ENCODE data around the gene ACAP3. TPM values are rescaled to one million over a fixed set of nuclear protein-coding genes. Genes with fewer than 3 reads are reported as not detected.

Gene ACAP3
- total and polyA plus RNA-seq, 4 donors = 2.7 to 24.8 (median 15.0) TPM

- H3K36me3 ChIP-seq (ENCODE audit: control insufficient read depth in 4 of 4, insufficient read depth in 3 of 4, low read depth in 1 of 4, low read length in 3 of 4) = peaks cover 13 to 38% (median 17%) of the 10 kb centered on the region in 4 donors
These were observed 52.7 kb downstream of the ACAP3 start for GRCh38 chr1:1255078-1255477.

More at GRCh38 chr1:1255078-1255477, 52.7 kb downstream of the ACAP3 start:
- no peaks in the 10 kb centered on the region for H3K27me3 ChIP-seq (ENCODE audit: control insufficient read depth in 4 of 4, insufficient read depth in 4 of 4, low read length in 3 of 4)
- TF ChIP-seq YY1 (IDR thresholded peaks at IDR 0.05) (no peak), RAD21 (IDR thresholded peaks at IDR 0.05) (no peak), TAF1 (conservative IDR thresholded peaks at IDR 0.05) (no peak), RXRA (IDR thresholded peaks at IDR 0.05) (no peak), CTCF (IDR thresholded peaks at IDR 0.05; ENCODE audit: low read depth, low read length, missing input control) (no peak), SP1 (IDR thresholded peaks at IDR 0.05) (no peak), EGR1 (IDR thresholded peaks at IDR 0.05; ENCODE audit: low read depth in 2 of 2) (no peak), JUND (IDR thresholded peaks at IDR 0.05) (no peak), ZBTB33 (IDR thresholded peaks at IDR 0.05) (no peak), HNF4A (conservative IDR thresholded peaks at IDR 0.05) (no peak), HNF4G (IDR thresholded peaks at IDR 0.05) (no peak)
- TF ChIP-seq, protein P1, sequence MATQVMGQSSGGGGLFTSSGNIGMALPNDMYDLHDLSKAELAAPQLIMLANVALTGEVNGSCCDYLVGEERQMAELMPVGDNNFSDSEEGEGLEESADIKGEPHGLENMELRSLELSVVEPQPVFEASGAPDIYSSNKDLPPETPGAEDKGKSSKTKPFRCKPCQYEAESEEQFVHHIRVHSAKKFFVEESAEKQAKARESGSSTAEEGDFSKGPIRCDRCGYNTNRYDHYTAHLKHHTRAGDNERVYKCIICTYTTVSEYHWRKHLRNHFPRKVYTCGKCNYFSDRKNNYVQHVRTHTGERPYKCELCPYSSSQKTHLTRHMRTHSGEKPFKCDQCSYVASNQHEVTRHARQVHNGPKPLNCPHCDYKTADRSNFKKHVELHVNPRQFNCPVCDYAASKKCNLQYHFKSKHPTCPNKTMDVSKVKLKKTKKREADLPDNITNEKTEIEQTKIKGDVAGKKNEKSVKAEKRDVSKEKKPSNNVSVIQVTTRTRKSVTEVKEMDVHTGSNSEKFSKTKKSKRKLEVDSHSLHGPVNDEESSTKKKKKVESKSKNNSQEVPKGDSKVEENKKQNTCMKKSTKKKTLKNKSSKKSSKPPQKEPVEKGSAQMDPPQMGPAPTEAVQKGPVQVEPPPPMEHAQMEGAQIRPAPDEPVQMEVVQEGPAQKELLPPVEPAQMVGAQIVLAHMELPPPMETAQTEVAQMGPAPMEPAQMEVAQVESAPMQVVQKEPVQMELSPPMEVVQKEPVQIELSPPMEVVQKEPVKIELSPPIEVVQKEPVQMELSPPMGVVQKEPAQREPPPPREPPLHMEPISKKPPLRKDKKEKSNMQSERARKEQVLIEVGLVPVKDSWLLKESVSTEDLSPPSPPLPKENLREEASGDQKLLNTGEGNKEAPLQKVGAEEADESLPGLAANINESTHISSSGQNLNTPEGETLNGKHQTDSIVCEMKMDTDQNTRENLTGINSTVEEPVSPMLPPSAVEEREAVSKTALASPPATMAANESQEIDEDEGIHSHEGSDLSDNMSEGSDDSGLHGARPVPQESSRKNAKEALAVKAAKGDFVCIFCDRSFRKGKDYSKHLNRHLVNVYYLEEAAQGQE (IDR thresholded peaks at IDR 0.05) = no peak
- TF ChIP-seq, protein P2, sequence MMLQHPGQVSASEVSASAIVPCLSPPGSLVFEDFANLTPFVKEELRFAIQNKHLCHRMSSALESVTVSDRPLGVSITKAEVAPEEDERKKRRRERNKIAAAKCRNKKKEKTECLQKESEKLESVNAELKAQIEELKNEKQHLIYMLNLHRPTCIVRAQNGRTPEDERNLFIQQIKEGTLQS (IDR thresholded peaks at IDR 0.05) = no peak
- TF ChIP-seq, protein P3, sequence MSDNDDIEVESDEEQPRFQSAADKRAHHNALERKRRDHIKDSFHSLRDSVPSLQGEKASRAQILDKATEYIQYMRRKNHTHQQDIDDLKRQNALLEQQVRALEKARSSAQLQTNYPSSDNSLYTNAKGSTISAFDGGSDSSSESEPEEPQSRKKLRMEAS (IDR thresholded peaks at IDR 0.05) = no peak
- H3K4me1 ChIP-seq (ENCODE audit: control insufficient read depth in 4 of 4, insufficient read depth in 4 of 4, low read length in 3 of 4) = no peaks in the 10 kb centered on the region
- H3K27ac ChIP-seq (ENCODE audit: low read depth in 1 of 2, low read length in 2 of 2) = no peak overlapping the region
- H3K9me3 ChIP-seq (ENCODE audit: control insufficient read depth in 4 of 4, low read length in 3 of 4) = no peaks in the 10 kb centered on the region
- H3K4me3 ChIP-seq (ENCODE audit: low read depth in 1 of 3, low read length in 3 of 3) = no peak overlapping the region
- 95% methylated on average over 26 of the region's 26 CpGs for WGBS
- DNase-seq (ENCODE audit: low spot score) = no peak
- no peak overlapping the region for H3K9ac ChIP-seq (ENCODE audit: low read depth in 1 of 2, low read length in 2 of 2)

Data from liver (tissue), 9 donors.